Endothelial cell of umbilical vein (primary cell): ENCODE results near the gene DGKD. TPM values are rescaled to one million over a fixed set of nuclear protein-coding genes. Genes with fewer than 3 reads are reported as not detected.

ENCODE experiments used
- BruUV-seq: library from RNA; stranded (reverse); fragments of 400-500 nt; replicated peaks from 2 replicates; lab custom pipeline; 2021; lab: Mats Ljungman, UMichigan
- CTCF ChIA-PET: fragments of 300-600, 350-600 bp; sonication (Branson Sonifier 250); formaldehyde crosslinking; loops from one replicate; lab custom pipeline; 2021; ENCODE audit warnings: antibody characterized with exemption, inconsistent platforms; lab: Charles Lee
- POLR2A ChIA-PET: fragments of 300-600, 350-600 bp; sonication (Branson Sonifier 250); formaldehyde crosslinking; loops from one replicate; lab custom pipeline; 2021; ENCODE audit warnings: antibody characterized with exemption, inconsistent platforms; lab: Charles Lee
- DNase-seq: peaks from one replicate; pipeline ENCODE4 v3.0.0-alpha.2; 2011; ENCODE audit warnings: low read depth, low spot score
- FAIRE-seq: peaks from 2 replicates; lab custom pipeline; 2011; peaks lifted over from hg19 to GRCh38; lab: Jason Lieb, UNC
- H2AFZ ChIP-seq: 2 replicates; pipeline ENCODE4 v1.6.0; 2012; ENCODE audit warnings: low read depth, low read length, control low read depth, inconsistent platforms
- H3K27ac ChIP-seq: 2 replicates; pipeline ENCODE4 v1.5.1; 2011; ENCODE audit warnings: low read depth, mild to moderate bottlenecking, control low read depth, low read length, moderate library complexity; ENCODE audit not compliant: insufficient read depth
- H3K27me3 ChIP-seq, 2 experiments: 2 replicates each; pipeline versions ENCODE4 v1.6.0 to v1.6.1; 2011; ENCODE audit warnings: low read length in 2 of 2, mixed read lengths in 1 of 2; ENCODE audit not compliant: control insufficient read depth in 2 of 2, insufficient read depth in 2 of 2
- H3K36me3 ChIP-seq, 2 experiments: 2 replicates in 1 of 2; 3 replicates in 1 of 2; pipeline ENCODE4 v1.5.1; 2011; ENCODE audit warnings: low read length in 2 of 2, mild to moderate bottlenecking in 1 of 2, moderate library complexity in 1 of 2; ENCODE audit not compliant: control insufficient read depth in 2 of 2, insufficient read depth in 2 of 2; ENCODE audit errors: extremely low read depth in 1 of 2
- H3K4me1 ChIP-seq: 3 replicates; pipeline ENCODE4 v1.5.1; 2011; ENCODE audit warnings: mild to moderate bottlenecking, low read length; ENCODE audit not compliant: control insufficient read depth, insufficient read depth; ENCODE audit errors: extremely low read depth
- H3K4me2 ChIP-seq: 2 replicates; pipeline ENCODE4 v1.6.1; 2011; ENCODE audit warnings: low read length, control low read depth, mixed read lengths; ENCODE audit not compliant: insufficient read depth
- H3K4me3 ChIP-seq, 3 experiments: fragments of 200-600 bp in 1 of 3; sonication (generic), shearing (Covaris generic) in 1 of 3; replicated peaks in 1 of 3; 2 replicates each; pipeline ENCODE4 v1.5.1; 2011 to 2016; ENCODE audit warnings: control low read depth in 3 of 3, low read length in 3 of 3, mild to moderate bottlenecking in 2 of 3, inconsistent platforms in 1 of 3, low read depth in 1 of 3, moderate library complexity in 1 of 3; ENCODE audit not compliant: insufficient read depth in 1 of 3
- H3K79me2 ChIP-seq: 2 replicates; pipeline ENCODE4 v1.6.0; 2012; ENCODE audit warnings: low read length, inconsistent platforms; ENCODE audit not compliant: control insufficient read depth, insufficient read depth
- H3K9ac ChIP-seq: replicated peaks from 2 replicates; pipeline ENCODE3; 2011; ENCODE audit warnings: low read length, control low read depth; ENCODE audit not compliant: insufficient read depth; ENCODE audit errors: extremely low read depth
- H3K9me1 ChIP-seq: replicated peaks from 3 replicates; pipeline ENCODE4 v1.6.0; 2011; ENCODE audit warnings: mild to moderate bottlenecking, low read length; ENCODE audit not compliant: control insufficient read depth, insufficient read depth; ENCODE audit errors: extremely low read depth
- H3K9me3 ChIP-seq: replicated peaks from 2 replicates; pipeline ENCODE4 v1.5.1; 2012; ENCODE audit warnings: low read length, inconsistent platforms; ENCODE audit not compliant: control insufficient read depth, insufficient read depth
- H4K20me1 ChIP-seq: replicated peaks from 2 replicates; pipeline ENCODE3; 2011; ENCODE audit warnings: mild to moderate bottlenecking, low read length; ENCODE audit not compliant: control insufficient read depth, insufficient read depth; ENCODE audit errors: extremely low read depth
- EZH2 ChIP-seq: IDR thresholded peaks from 2 replicates; pipeline ENCODE4 v1.6.1; 2012; ENCODE audit warnings: borderline replicate concordance, low read depth, mild to moderate bottlenecking, moderate library complexity, low read length, inconsistent platforms; ENCODE audit not compliant: severe bottlenecking
- FOS ChIP-seq: IDR thresholded peaks from 2 replicates; pipeline ENCODE4 v1.6.1; 2011; ENCODE audit warnings: mild to moderate bottlenecking, low read length, moderate library complexity, borderline replicate concordance; ENCODE audit not compliant: insufficient read depth
- GATA2 ChIP-seq: IDR thresholded peaks from 2 replicates; pipeline ENCODE4 v1.7.0; 2011; ENCODE audit warnings: low read depth, mild to moderate bottlenecking, moderate library complexity, mixed read lengths, low read length; ENCODE audit not compliant: insufficient read length, insufficient read depth
- JUN ChIP-seq: IDR thresholded peaks from 2 replicates; pipeline ENCODE4 v1.6.1; 2011; ENCODE audit warnings: borderline replicate concordance, low read depth; ENCODE audit not compliant: insufficient read length, insufficient read depth
- MYC ChIP-seq: IDR thresholded peaks from one replicate; pipeline ENCODE4 v1.6.1; 2011; ENCODE audit warnings: mild to moderate bottlenecking, low read depth, low read length
- POLR2A ChIP-seq: IDR thresholded peaks from 2 replicates; pipeline ENCODE4 v1.6.1; 2012; ENCODE audit warnings: low read depth, mild to moderate bottlenecking, control low read depth, low read length
- POLR2AphosphoS5 ChIP-seq: IDR thresholded peaks from 2 replicates; pipeline ENCODE4 v1.6.1; 2012; ENCODE audit warnings: low read depth, mild to moderate bottlenecking, control low read depth, low read length, moderate library complexity; ENCODE audit not compliant: insufficient read depth
- dilution Hi-C: fragments of 300-500 bp; cut with MboI; formaldehyde crosslinking; loops from one replicate; pipeline ENCODE4 v1.15.0; 2019; ENCODE audit warnings: low sequenced_read_pairs; ENCODE audit not compliant: extremely low pct_ligation_motif_present
- intact Hi-C: fragments of 100-400 bp; cut with micrococcal nuclease; formaldehyde crosslinking; loops from one replicate; pipeline ENCODE4 v1.10.0; 2022
- polyA plus RNA-seq, 4 experiments: library from polyadenylated mRNA; depleted of rRNA in 3 of 4; stranded (reverse) in 3 of 4; unstranded in 1 of 4; fragments of >200 nt; gene quantifications; 2 replicates each; pipeline versions ENCODE4 v1.2.1 to v1.2.3, GENCODE V29; 2011 to 2012; ENCODE audit warnings: missing spikeins in 1 of 4
- total RNA-seq: library from RNA; stranded (reverse); gene quantifications from 2 replicates; pipeline ENCODE4 v1.2.3, GENCODE V29; 2021
- TF ChIP-seq, protein P1 (sequence below), 2 donors: IDR thresholded peaks; 1 replicate in 1 of 2; 2 replicates in 1 of 2; pipeline ENCODE4 v1.5.1; 2011; ENCODE audit warnings: low read length in 2 of 2, mild to moderate bottlenecking in 2 of 2, moderate library complexity in 2 of 2, control low read depth in 1 of 2, inconsistent platforms in 1 of 2, low read depth in 1 of 2; ENCODE audit not compliant: insufficient read depth in 1 of 2; ENCODE audit errors: extremely low read depth in 1 of 2
- TF ChIP-seq, protein P2 (sequence below): IDR thresholded peaks from 2 replicates; pipeline ENCODE4 v1.6.1; 2011; ENCODE audit not compliant: insufficient read depth, insufficient read length

Gene DGKD
- total and polyA plus RNA-seq, 2 donors (not counting 3 experiments of a cell fraction or from before 2014, with no cell fraction given), result 10.8 to 36.6 TPM

GRCh38 chr2:233476651-233477547 is 122.6 kb downstream of the DGKD start:
- peaks cover 0 to 3% of the 10 kb centered on the region in 2 experiments for H3K36me3 ChIP-seq
- BruUV-seq, result no TSS peak
- dilution Hi-C loops, result no loop called here
- DNase-seq, result no peak
- no peaks in the 10 kb centered on the region for H3K9me1 ChIP-seq
- H3K9me3 ChIP-seq, result no peaks in the 10 kb centered on the region
- TF ChIP-seq JUN, result no peak
- no peak for TF ChIP-seq FOS
- TF ChIP-seq, protein P1, sequence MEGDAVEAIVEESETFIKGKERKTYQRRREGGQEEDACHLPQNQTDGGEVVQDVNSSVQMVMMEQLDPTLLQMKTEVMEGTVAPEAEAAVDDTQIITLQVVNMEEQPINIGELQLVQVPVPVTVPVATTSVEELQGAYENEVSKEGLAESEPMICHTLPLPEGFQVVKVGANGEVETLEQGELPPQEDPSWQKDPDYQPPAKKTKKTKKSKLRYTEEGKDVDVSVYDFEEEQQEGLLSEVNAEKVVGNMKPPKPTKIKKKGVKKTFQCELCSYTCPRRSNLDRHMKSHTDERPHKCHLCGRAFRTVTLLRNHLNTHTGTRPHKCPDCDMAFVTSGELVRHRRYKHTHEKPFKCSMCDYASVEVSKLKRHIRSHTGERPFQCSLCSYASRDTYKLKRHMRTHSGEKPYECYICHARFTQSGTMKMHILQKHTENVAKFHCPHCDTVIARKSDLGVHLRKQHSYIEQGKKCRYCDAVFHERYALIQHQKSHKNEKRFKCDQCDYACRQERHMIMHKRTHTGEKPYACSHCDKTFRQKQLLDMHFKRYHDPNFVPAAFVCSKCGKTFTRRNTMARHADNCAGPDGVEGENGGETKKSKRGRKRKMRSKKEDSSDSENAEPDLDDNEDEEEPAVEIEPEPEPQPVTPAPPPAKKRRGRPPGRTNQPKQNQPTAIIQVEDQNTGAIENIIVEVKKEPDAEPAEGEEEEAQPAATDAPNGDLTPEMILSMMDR (IDR thresholded peaks at IDR 0.05; ENCODE audit: extremely low read depth in 1 of 2, insufficient read depth in 1 of 2, low read depth in 1 of 2, low read length in 2 of 2), result no peak
- no peak for TF ChIP-seq EZH2
- TF ChIP-seq, protein P2, sequence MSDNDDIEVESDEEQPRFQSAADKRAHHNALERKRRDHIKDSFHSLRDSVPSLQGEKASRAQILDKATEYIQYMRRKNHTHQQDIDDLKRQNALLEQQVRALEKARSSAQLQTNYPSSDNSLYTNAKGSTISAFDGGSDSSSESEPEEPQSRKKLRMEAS, result no peak
- TF ChIP-seq MYC, result no peak
- no peak for TF ChIP-seq POLR2A
- no peak for TF ChIP-seq POLR2AphosphoS5
- no peak for TF ChIP-seq GATA2
- H3K9ac ChIP-seq, result no peak overlapping the region
- H4K20me1 ChIP-seq, result no peaks in the 10 kb centered on the region
- no peak overlapping the region for H3K27ac ChIP-seq
- intact Hi-C loops, result no loop called here
- no peaks in the 10 kb centered on the region for H3K4me1 ChIP-seq
- FAIRE-seq, result no peak
- H2AFZ ChIP-seq, result no peak overlapping the region
- ChIA-PET CTCF (no interaction called here), POLR2A (no interaction called here)
- no peaks in the 10 kb centered on the region for H3K79me2 ChIP-seq
- H3K4me3 ChIP-seq, result no peak overlapping the region
- H3K27me3 ChIP-seq, result no peaks in the 10 kb centered on the region
- H3K4me2 ChIP-seq, result no peak overlapping the region
